Activated naive CD4-positive, alpha-beta T cell treated with anti-CD3 and anti-CD28 coated beads, Interleukin-2, amount 10 ng/mL, durations not matched to agents 7 days and 5 days (primary cell): ENCODE results near the gene JAG2.

Experiments used
- CTCF ChIA-PET: fragments of 350-600 bp; sonication (Branson Sonifier 250); formaldehyde crosslinking; loops from one replicate; lab custom pipeline; 2021; ENCODE audit warnings: antibody characterized with exemption; lab: Charles Lee
- DNase-seq: peaks from one replicate; pipeline ENCODE4 v3.0.0-alpha.2; 2020
- H3K27ac Mint-ChIP-seq: one replicate; pipeline ENCODE4 v1.8.0; 2021; ENCODE audit warnings: mild to moderate bottlenecking, moderate library complexity, mixed read lengths
- H3K27me3 Mint-ChIP-seq: one replicate; pipeline ENCODE4 v1.8.0; 2021; ENCODE audit warnings: mild to moderate bottlenecking, mixed read lengths
- H3K36me3 Mint-ChIP-seq: one replicate; pipeline ENCODE4 v1.8.0; 2021; ENCODE audit warnings: mixed read lengths
- H3K4me1 Mint-ChIP-seq: one replicate; pipeline ENCODE4 v1.8.0; 2021; ENCODE audit warnings: mixed read lengths
- H3K4me3 Mint-ChIP-seq: one replicate; pipeline ENCODE4 v1.8.0; 2021; ENCODE audit warnings: mild to moderate bottlenecking, moderate library complexity, mixed read lengths
- H3K9me3 Mint-ChIP-seq: one replicate; pipeline ENCODE4 v1.8.0; 2021; ENCODE audit warnings: mixed read lengths

JAG2 gene

DNA sequence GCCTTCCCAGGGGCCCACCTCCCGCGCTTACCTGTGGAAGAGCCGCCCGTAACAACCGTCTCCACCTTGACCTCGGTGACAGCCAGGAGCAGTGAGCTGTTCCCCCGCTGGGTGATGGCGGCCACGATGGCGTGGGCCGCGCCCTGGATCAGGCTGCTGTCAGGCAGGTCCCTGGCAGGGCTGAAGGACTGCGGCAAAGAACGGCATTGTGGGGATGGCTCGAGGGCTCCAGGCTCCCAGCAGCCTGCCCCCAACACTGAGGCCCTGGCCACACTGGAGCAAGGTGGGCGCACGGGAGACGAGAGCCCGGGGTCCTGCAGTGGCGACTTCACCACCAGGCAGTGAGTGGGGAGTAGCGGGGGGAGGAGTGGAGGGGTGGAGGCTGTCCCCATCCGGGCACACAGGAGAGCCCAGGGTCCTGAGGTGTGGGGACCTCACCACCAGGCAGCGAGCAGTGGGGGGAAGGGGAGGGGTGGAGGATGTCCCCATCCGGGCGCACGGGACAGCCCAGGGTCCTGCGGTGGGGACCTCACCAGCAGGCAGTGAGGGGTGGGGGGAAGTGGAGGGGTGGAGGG, 25.0 kb downstream of the JAG2 start:
- CTCF ChIA-PET, result no interaction called here
- no peaks in the 10 kb centered on the region for H3K36me3 Mint-ChIP-seq
- DNase-seq, result no peak
- no peak overlapping the region for H3K27ac Mint-ChIP-seq
- no peak overlapping the region for H3K4me3 Mint-ChIP-seq
- peaks cover 19% of the 10 kb centered on the region for H3K9me3 Mint-ChIP-seq
- no peaks in the 10 kb centered on the region for H3K4me1 Mint-ChIP-seq
- no peaks in the 10 kb centered on the region for H3K27me3 Mint-ChIP-seq

DNA sequence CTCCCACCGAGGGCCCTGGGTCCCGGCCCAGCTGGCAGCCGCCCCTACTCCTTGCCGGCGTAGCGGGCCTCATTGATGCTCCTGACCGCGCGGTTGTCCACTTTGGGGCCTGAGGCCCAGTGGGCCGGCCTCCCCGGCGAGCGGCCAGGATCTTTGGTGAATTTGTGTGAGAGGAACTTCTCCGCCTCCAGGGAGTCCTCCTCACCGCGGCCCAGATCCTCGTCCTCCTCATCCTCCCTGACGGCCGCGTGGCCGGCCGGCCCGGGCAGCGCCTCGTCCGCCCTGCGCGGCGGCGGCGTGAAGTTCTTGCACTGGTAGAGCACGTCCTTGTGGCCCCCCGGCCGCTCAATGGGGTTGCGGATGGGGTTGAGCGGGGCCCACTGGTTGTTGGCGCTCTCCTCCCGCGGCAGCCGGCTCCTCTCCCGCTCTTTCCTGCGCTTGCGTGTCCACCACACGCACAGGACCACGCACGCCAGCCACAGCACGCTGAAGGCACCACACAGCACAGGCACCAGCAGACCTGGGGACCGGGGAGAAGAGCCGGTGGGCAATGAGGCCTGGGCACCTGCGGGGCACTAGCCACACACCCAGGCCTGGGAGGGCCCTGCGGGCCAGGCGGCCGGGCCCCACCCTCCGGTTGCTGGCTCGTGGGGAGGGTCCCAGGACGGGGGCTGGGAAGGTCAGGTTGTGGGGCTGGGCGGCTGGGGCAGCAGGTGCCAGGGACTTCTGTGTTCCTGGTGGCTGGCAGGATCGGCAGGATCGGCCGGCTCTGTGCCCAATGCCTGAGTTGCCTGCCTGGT, 25.7 kb downstream of the JAG2 start:
- Mint-ChIP-seq H3K4me1 (no peaks in the 10 kb centered on the region), H3K27ac (no peak overlapping the region), H3K9me3 (peaks cover 19% of the 10 kb centered on the region), H3K36me3 (no peaks in the 10 kb centered on the region), H3K4me3 (no peak overlapping the region), H3K27me3 (no peaks in the 10 kb centered on the region)
- no peak for DNase-seq
- CTCF ChIA-PET, result no interaction called here

- CTCF ChIA-PET, result no interaction called here
- Mint-ChIP-seq H3K36me3 (no peaks in the 10 kb centered on the region), H3K9me3 (peaks cover 19% of the 10 kb centered on the region), H3K4me3 (no peak overlapping the region), H3K4me1 (no peaks in the 10 kb centered on the region), H3K27me3 (peaks cover 4% of the 10 kb centered on the region), H3K27ac (no peak overlapping the region)
- no peak for DNase-seq
Measured at GRCh38 chr14:105141486-105142281, 26.9 kb downstream of the JAG2 start.

DNA sequence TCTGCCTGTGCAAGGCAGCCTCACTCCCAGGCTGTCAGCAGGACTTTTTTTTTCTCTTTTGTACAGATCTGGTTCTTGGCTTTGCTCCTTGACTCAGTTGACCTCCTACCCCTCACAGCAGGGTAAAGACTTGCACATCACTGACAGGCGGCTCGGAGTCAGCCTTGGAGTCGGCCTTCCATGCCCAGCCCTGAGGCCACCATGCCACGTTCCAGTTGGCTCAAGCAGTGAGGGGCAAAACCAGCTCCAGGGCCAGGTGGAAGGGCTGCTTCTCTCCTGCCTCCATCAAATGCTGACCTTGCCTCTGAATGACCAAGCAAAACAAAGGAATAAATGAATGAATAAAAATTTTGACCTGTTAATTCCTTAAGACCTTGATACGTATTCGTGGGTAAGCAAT, 27.6 kb downstream of the JAG2 start:
- H3K4me3 Mint-ChIP-seq, result no peak overlapping the region
- no peak for DNase-seq
- no peaks in the 10 kb centered on the region for H3K4me1 Mint-ChIP-seq
- CTCF ChIA-PET, result no interaction called here
- no peaks in the 10 kb centered on the region for H3K36me3 Mint-ChIP-seq
- H3K9me3 Mint-ChIP-seq, result peaks cover 19% of the 10 kb centered on the region
- peaks cover 6% of the 10 kb centered on the region for H3K27me3 Mint-ChIP-seq
- H3K27ac Mint-ChIP-seq, result no peak overlapping the region

GRCh38 chr14:105140581-105140980, 28.0 kb downstream of the JAG2 start:
- no peak for DNase-seq
- Mint-ChIP-seq H3K4me3 (no peak overlapping the region), H3K9me3 (peaks cover 19% of the 10 kb centered on the region), H3K27me3 (peaks cover 6% of the 10 kb centered on the region), H3K36me3 (no peaks in the 10 kb centered on the region), H3K27ac (no peak overlapping the region), H3K4me1 (no peaks in the 10 kb centered on the region)
- CTCF ChIA-PET, result no interaction called here

GRCh38 chr14:105139831-105140239, 28.7 kb downstream of the JAG2 start:
- peaks cover 9% of the 10 kb centered on the region for H3K27me3 Mint-ChIP-seq

GRCh38 chr14:105139212-105139825, 29.3 kb downstream of the JAG2 start:
- Mint-ChIP-seq H3K36me3 (no peaks in the 10 kb centered on the region), H3K4me1 (no peaks in the 10 kb centered on the region), H3K27me3 (peaks cover 13% of the 10 kb centered on the region), H3K27ac (no peak overlapping the region), H3K4me3 (no peak overlapping the region), H3K9me3 (peaks cover 19% of the 10 kb centered on the region)
- no peak for DNase-seq
- CTCF ChIA-PET, result no interaction called here

More at GRCh38 chr14:105139831-105140239, 28.7 kb downstream of the JAG2 start:
- Mint-ChIP-seq H3K4me1 (no peaks in the 10 kb centered on the region), H3K4me3 (no peak overlapping the region), H3K9me3 (peaks cover 19% of the 10 kb centered on the region), H3K27ac (no peak overlapping the region), H3K36me3 (no peaks in the 10 kb centered on the region)
- DNase-seq, result no peak
- CTCF ChIA-PET, result no interaction called here

DNA sequence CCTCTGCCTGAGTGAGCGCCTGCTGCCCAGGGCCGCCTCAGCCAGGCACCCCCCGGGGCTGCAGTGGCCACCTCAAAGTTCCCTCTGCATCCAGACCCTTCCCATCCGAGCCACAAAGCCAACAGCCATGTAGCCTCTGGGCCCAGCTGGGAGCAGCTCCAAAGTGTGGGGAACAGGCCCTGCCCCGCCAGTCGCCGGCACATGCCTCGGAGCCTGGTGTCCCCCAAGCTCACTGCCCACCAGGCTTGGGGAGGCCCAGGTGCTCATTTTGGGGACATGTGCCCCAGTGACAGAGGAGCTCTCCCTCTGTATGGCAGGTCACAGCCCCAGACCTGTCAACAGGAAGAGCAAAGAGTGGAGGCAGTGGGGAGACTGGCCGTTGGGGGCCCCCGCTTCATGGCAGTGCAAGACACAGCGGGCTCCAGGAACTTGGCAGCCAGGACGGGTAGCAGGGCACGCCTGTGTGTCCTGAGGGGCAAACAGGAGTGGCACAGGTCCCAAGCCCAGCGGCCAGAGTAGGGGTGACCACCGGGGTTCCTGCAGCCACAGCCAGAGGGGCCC, 29.9 kb downstream of the JAG2 start:
- H3K36me3 Mint-ChIP-seq, result no peaks in the 10 kb centered on the region
- no peak for DNase-seq
- H3K27ac Mint-ChIP-seq, result no peak overlapping the region
- peaks cover 19% of the 10 kb centered on the region for H3K9me3 Mint-ChIP-seq
- no peaks in the 10 kb centered on the region for H3K4me1 Mint-ChIP-seq
- CTCF ChIA-PET, result no interaction called here
- H3K4me3 Mint-ChIP-seq, result no peak overlapping the region
- peaks cover 13% of the 10 kb centered on the region for H3K27me3 Mint-ChIP-seq

- CTCF ChIA-PET, result no interaction called here
- Mint-ChIP-seq H3K36me3 (no peaks in the 10 kb centered on the region), H3K4me1 (no peaks in the 10 kb centered on the region), H3K4me3 (no peak overlapping the region), H3K27me3 (peaks cover 17% of the 10 kb centered on the region), H3K9me3 (peaks cover 19% of the 10 kb centered on the region), H3K27ac (no peak overlapping the region)
- no peak for DNase-seq
Measured at GRCh38 chr14:105138021-105138541, 30.5 kb downstream of the JAG2 start.

DNA sequence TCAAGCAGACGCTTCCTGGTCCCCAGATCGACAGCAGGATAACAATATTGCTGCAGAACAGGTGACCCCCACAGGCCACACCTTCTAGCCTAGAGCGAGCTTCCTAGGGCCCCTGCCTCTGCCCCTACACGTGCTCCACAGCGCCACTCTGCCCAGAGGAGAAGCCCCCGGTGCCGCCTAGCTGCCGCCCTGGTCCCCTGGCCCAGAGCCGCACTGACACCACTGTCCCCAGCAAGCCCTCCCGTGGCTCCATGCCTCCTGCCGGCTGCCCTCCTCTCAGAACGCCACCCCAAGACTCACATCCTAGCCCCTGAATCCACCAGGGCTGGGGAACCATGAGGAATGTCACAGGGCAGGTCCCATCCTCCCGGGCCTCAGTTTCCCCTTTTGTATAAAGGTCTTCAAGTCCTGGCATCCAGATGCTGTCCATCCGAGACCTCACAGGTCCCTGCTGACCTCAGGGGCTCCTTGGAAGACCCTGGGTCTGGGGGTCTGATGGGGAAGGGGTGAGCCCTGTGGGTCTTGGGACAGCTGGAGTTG, 31.0 kb downstream of the JAG2 start:
- Mint-ChIP-seq H3K9me3 (peaks cover 21% of the 10 kb centered on the region), H3K27ac (no peak overlapping the region), H3K27me3 (peaks cover 22% of the 10 kb centered on the region), H3K36me3 (no peaks in the 10 kb centered on the region), H3K4me3 (no peak overlapping the region), H3K4me1 (no peaks in the 10 kb centered on the region)
- DNase-seq, result no peak
- CTCF ChIA-PET, result no interaction called here

GRCh38 chr14:105136401-105137322, 31.9 kb downstream of the JAG2 start:
- no peak overlapping the region for H3K4me3 Mint-ChIP-seq
- no peaks in the 10 kb centered on the region for H3K36me3 Mint-ChIP-seq
- H3K27me3 Mint-ChIP-seq, result peaks cover 22% of the 10 kb centered on the region
- H3K4me1 Mint-ChIP-seq, result no peaks in the 10 kb centered on the region
- DNase-seq, result no peak
- CTCF ChIA-PET, result interaction anchor here (1.1 kb wide), 1 partner anchor 10 kb away, joined by 3 read pairs; no protein-coding TSS in a partner anchor
- H3K9me3 Mint-ChIP-seq, result peaks cover 17% of the 10 kb centered on the region
- H3K27ac Mint-ChIP-seq, result no peak overlapping the region

DNA sequence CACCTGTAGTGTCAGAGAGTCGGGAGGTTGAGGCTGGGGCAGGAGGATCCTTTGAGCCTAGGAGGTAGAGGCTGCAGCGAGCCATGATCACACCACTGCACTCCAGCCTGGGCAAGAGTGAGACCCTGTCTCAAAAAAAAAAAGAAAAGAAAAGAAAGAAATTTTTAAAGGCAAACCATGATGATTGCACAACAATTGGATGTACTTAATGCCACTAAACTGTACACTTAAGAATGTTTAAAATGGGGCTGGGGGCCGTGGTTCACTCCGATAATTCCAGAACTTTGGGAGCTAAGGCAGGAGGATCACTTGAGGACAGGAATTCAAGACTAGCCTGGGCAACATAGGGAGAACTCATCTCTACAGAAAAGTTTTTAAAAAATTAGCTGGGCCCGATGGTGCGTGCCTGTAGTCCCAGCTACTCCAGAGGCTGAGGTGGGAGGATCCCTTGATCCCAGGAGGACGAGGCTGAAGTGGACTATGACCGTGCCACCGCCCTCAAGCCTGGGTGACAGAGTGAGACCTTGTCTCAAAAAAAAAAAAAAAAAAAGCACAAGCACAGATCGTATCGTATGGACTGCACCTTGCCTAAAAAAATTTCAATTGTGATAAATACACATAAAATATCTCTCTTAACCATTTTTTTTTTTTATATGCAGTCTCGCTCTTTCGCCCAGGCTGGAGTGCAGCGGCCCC, 32.7 kb downstream of the JAG2 start:
- Mint-ChIP-seq H3K27me3 (peaks cover 22% of the 10 kb centered on the region), H3K27ac (no peak overlapping the region), H3K4me3 (no peak overlapping the region), H3K9me3 (peaks cover 14% of the 10 kb centered on the region), H3K36me3 (no peaks in the 10 kb centered on the region), H3K4me1 (no peaks in the 10 kb centered on the region)
- CTCF ChIA-PET, result interaction anchor here (1.1 kb wide), 1 partner anchor 9 kb away, joined by 3 read pairs; no protein-coding TSS in a partner anchor
- DNase-seq, result no peak
